SU-DHL-6 (cell line): Measurements from ENCODE around the gene TC2N.

Experiments used
- CTCF ChIP-seq: fragments of 200-600 bp; sonication (generic); IDR thresholded peaks from one replicate; pipeline ENCODE4 v1.5.1; 2017; ENCODE audit warnings: antibody characterized with exemption, mild to moderate bottlenecking, low read length, moderate library complexity; ENCODE audit not compliant: insufficient read depth, poor library complexity, severe bottlenecking
- EZH2phosphoT487 ChIP-seq: fragments of 200-600 bp; sonication (generic), shearing (Covaris generic); conservative IDR thresholded peaks from 2 replicates; pipeline ENCODE4 v1.6.1; 2018; ENCODE audit warnings: mild to moderate bottlenecking, antibody characterized with exemption, low read length, moderate library complexity, mixed read lengths

GRCh38 chr14:91810699-91811098 lies 56.6 kb downstream of the TC2N start:
- TF ChIP-seq CTCF (no peak), EZH2phosphoT487 (no peak)
